Keratinocyte (primary cell): Measurements from ENCODE around the gene SLC39A10. TPM values are rescaled to one million over a fixed set of nuclear protein-coding genes. Genes with fewer than 3 reads are reported as not detected.

Experiments
- DNase-seq: peaks from one replicate; pipeline ENCODE4 v3.0.0-alpha.2; 2011; ENCODE audit warnings: low read depth, missing footprints, low spot score
- FAIRE-seq: peaks from 2 replicates; lab custom pipeline; 2011; peaks lifted over from hg19 to GRCh38; lab: Jason Lieb, UNC
- H2AFZ ChIP-seq: 2 replicates; pipeline ENCODE4 v1.6.0; 2012; ENCODE audit warnings: low read length, control low read depth, inconsistent platforms; ENCODE audit not compliant: control insufficient read depth
- H3K27ac ChIP-seq: 2 replicates; pipeline ENCODE4 v1.5.1; 2011; ENCODE audit warnings: low read length; ENCODE audit not compliant: control insufficient read depth, insufficient read depth
- H3K27me3 ChIP-seq: 3 replicates; pipeline ENCODE4 v1.6.0; 2011; ENCODE audit warnings: low read length; ENCODE audit not compliant: control insufficient read depth, insufficient read depth; ENCODE audit errors: extremely low read depth
- H3K36me3 ChIP-seq, 2 experiments: 2 replicates in 1 of 2; 3 replicates in 1 of 2; pipeline ENCODE4 v1.5.1; 2011; ENCODE audit warnings: low read length in 2 of 2, mild to moderate bottlenecking in 1 of 2; ENCODE audit not compliant: control insufficient read depth in 2 of 2, insufficient read depth in 2 of 2; ENCODE audit errors: extremely low read depth in 1 of 2
- H3K4me1 ChIP-seq: 3 replicates; pipeline ENCODE4 v1.5.1; 2011; ENCODE audit warnings: low read length; ENCODE audit not compliant: control insufficient read depth, insufficient read depth; ENCODE audit errors: extremely low read depth
- H3K4me2 ChIP-seq: 3 replicates; pipeline ENCODE4 v1.6.0; 2011; ENCODE audit warnings: low read depth, low read length; ENCODE audit not compliant: control insufficient read depth, insufficient read depth; ENCODE audit errors: extremely low read depth
- H3K4me3 ChIP-seq, 3 experiments: fragments of 200-600 bp in 1 of 3; sonication (generic) in 1 of 3; 2 replicates in 2 of 3; 3 replicates in 1 of 3; pipeline ENCODE4 v1.5.1; 2011 to 2016; ENCODE audit warnings: low read length in 3 of 3, mild to moderate bottlenecking in 3 of 3, control low read depth in 2 of 3, inconsistent platforms in 1 of 3, low read depth in 1 of 3, mixed read lengths in 1 of 3, mixed run types in 1 of 3, moderate library complexity in 1 of 3; ENCODE audit not compliant: control insufficient read depth in 2 of 3, insufficient read depth in 2 of 3; ENCODE audit errors: extremely low read depth in 1 of 3
- H3K79me2 ChIP-seq: 2 replicates; pipeline ENCODE4 v1.6.0; 2012; ENCODE audit warnings: low read length; ENCODE audit not compliant: control insufficient read depth, insufficient read depth
- H3K9ac ChIP-seq: 3 replicates; pipeline ENCODE4 v1.6.0; 2011; ENCODE audit warnings: low read length; ENCODE audit not compliant: control insufficient read depth, insufficient read depth; ENCODE audit errors: extremely low read depth
- H3K9me1 ChIP-seq: 3 replicates; pipeline ENCODE4 v1.6.0; 2011; ENCODE audit warnings: low read length; ENCODE audit not compliant: control insufficient read depth, insufficient read depth; ENCODE audit errors: extremely low read depth
- H3K9me3 ChIP-seq: 2 replicates; pipeline ENCODE4 v1.5.1; 2012; ENCODE audit warnings: low read depth, low read length; ENCODE audit not compliant: control insufficient read depth
- H4K20me1 ChIP-seq: 3 replicates; pipeline ENCODE4 v1.6.0; 2011; ENCODE audit warnings: low read length; ENCODE audit not compliant: control insufficient read depth, insufficient read depth; ENCODE audit errors: extremely low read depth
- CTCF ChIP-seq, 3 experiments: IDR thresholded peaks in 1 of 3; conservative IDR thresholded peaks in 1 of 3; optimal IDR thresholded peaks in 1 of 3; 2 replicates in 2 of 3; 3 replicates in 1 of 3; pipeline versions ENCODE3 to v1.5.1; 2011; ENCODE audit warnings: low read length in 3 of 3, mild to moderate bottlenecking in 3 of 3, moderate library complexity in 2 of 3, control low read depth in 1 of 3, inconsistent platforms in 1 of 3; ENCODE audit not compliant: insufficient read depth in 2 of 3; ENCODE audit errors: extremely low read depth in 1 of 3
- EZH2 ChIP-seq: IDR thresholded peaks from one replicate; pipeline ENCODE4 v1.6.1; 2012; ENCODE audit warnings: inconsistent platforms, mild to moderate bottlenecking, low read length, moderate library complexity
- dilution Hi-C: fragments of 300-500 bp; cut with MboI; formaldehyde crosslinking; loops from one replicate; pipeline ENCODE4 v1.7.0; 2020; ENCODE audit warnings: low sequenced_read_pairs; ENCODE audit not compliant: extremely low pct_ligation_motif_present
- polyA plus RNA-seq, 5 experiments: library from polyadenylated mRNA; depleted of rRNA in 3 of 5; stranded (reverse) in 3 of 5; stranded (forward) in 1 of 5; unstranded in 1 of 5; fragments of >200 nt; gene quantifications; 1 replicate in 1 of 5; 2 replicates in 3 of 5; 3 replicates in 1 of 5; pipeline versions ENCODE4 v1.2.1 to v1.2.3, GENCODE V29; 2011 to 2012; ENCODE audit warnings: missing spikeins in 2 of 5, low read depth in 1 of 5, low replicate concordance in 1 of 5

SLC39A10 gene
- polyA plus RNA-seq, 1 donor (not counting 4 experiments of a cell fraction or from before 2014, with no cell fraction given): 19.4 TPM

DNA sequence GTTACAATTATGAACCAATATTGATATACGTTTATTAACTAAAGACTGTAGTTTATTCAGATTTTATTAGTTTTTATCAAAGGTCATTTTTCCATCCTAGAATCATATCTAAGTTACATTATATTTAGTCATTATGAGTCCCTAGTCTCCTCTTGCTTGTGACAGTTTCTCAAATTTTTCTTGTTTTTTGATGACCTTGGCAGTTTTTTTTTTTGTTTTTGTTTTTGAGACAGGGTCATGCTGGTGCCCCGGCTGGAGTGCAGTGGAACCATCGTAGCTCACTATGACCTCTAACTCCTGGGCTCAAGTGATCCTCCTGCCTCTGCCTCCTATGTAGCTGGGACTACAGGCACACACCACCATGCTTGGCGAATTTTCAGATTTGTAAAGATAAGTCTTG lies 18.3 kb upstream of the SLC39A10 start:
- Histone ChIP-seq H4K20me1 (no peaks in the 10 kb centered on the region), H3K79me2 (no peaks in the 10 kb centered on the region), H3K4me3 (no peak overlapping the region), H3K9me1 (no peaks in the 10 kb centered on the region), H2AFZ (no peak overlapping the region), H3K27me3 (no peaks in the 10 kb centered on the region), H3K4me2 (no peak overlapping the region), H3K27ac (no peak overlapping the region), H3K4me1 (peaks cover 5% of the 10 kb centered on the region), H3K9me3 (no peaks in the 10 kb centered on the region), H3K9ac (no peak overlapping the region), H3K36me3 (no peaks in the 10 kb centered on the region)
- DNase-seq (no peak), FAIRE-seq (no peak)
- dilution Hi-C loops: no loop called here
- TF ChIP-seq EZH2 (no peak), CTCF (optimal IDR thresholded peaks at IDR 0.05 in 1 of 3, IDR thresholded peaks at IDR 0.05 in 1 of 3, conservative IDR thresholded peaks at IDR 0.05 in 1 of 3; ENCODE audit: extremely low read depth in 1 of 3, insufficient read depth in 2 of 3, low read length in 3 of 3) (no peak)

- no peak for TF ChIP-seq CTCF (optimal IDR thresholded peaks at IDR 0.05 in 1 of 3, IDR thresholded peaks at IDR 0.05 in 1 of 3, conservative IDR thresholded peaks at IDR 0.05 in 1 of 3; ENCODE audit: extremely low read depth in 1 of 3, insufficient read depth in 2 of 3, low read length in 3 of 3)
- no peak for TF ChIP-seq EZH2
- Histone ChIP-seq H3K4me1 (peaks cover 5% of the 10 kb centered on the region), H2AFZ (no peak overlapping the region), H3K9me1 (no peaks in the 10 kb centered on the region), H3K9me3 (no peaks in the 10 kb centered on the region), H3K27ac (no peak overlapping the region), H3K79me2 (no peaks in the 10 kb centered on the region), H3K4me3 (no peak overlapping the region), H3K4me2 (no peak overlapping the region), H3K36me3 (no peaks in the 10 kb centered on the region), H3K9ac (no peak overlapping the region), H3K27me3 (no peaks in the 10 kb centered on the region), H4K20me1 (no peaks in the 10 kb centered on the region)
- FAIRE-seq: no peak
- no peak for DNase-seq
- dilution Hi-C loops: no loop called here
Observed at GRCh38 chr2:195639238-195639858, 17.7 kb upstream of the SLC39A10 start.
